HEK293 (cell line): ENCODE measurements around the gene CNPY1.

Source experiments
- CTCF ChIA-PET: fragments of 350-600 bp; formaldehyde crosslinking; extraction: SDS; loops from one replicate; lab custom pipeline; 2021; ENCODE audit warnings: antibody characterized with exemption; lab: Yijun Ruan, JAX
- POLR2A ChIA-PET: fragments of 300-600 bp; formaldehyde crosslinking; extraction: SDS; loops from one replicate; lab custom pipeline; 2020; ENCODE audit warnings: antibody characterized with exemption, inconsistent platforms; lab: Yijun Ruan, JAX
- H3K27ac ChIP-seq: fragments of 200-500 bp; sonication (Bioruptor generic); 2 replicates; pipeline ENCODE4 v1.5.1; 2014; ENCODE audit warnings: low read depth, low read length, control low read depth, inconsistent platforms; ENCODE audit errors: extremely low read depth
- H3K36me3 ChIP-seq, 2 experiments: fragments of 200-500 bp in 1 of 2; sonication (Bioruptor generic) in 1 of 2; 1 replicate in 1 of 2; 2 replicates in 1 of 2; pipeline ENCODE4 v1.5.1; 2014 to 2017; ENCODE audit warnings: inconsistent platforms in 2 of 2, low read length in 2 of 2; ENCODE audit not compliant: control insufficient read depth in 2 of 2, insufficient read depth in 1 of 2
- H3K4me1 ChIP-seq: fragments of 200-500 bp; sonication (Bioruptor generic); 2 replicates; pipeline ENCODE4 v1.5.1; 2014; ENCODE audit warnings: mild to moderate bottlenecking, low read length, inconsistent platforms; ENCODE audit not compliant: control insufficient read depth, insufficient read depth
- H3K4me3 ChIP-seq: 2 replicates; pipeline ENCODE4 v1.5.1; 2011; ENCODE audit warnings: low read depth, mild to moderate bottlenecking, control low read depth, low read length, moderate library complexity
- H3K9me3 ChIP-seq: fragments of 200-500 bp; sonication (Bioruptor generic); 2 replicates; pipeline ENCODE4 v1.5.1; 2014; ENCODE audit warnings: low read depth, low read length, inconsistent platforms; ENCODE audit not compliant: control insufficient read depth, insufficient read depth
- MEIS1 ChIP-seq: sonication (generic); formaldehyde crosslinking; IDR thresholded peaks from 2 replicates; pipeline ENCODE4 v1.8.1; 2022; ENCODE audit warnings: missing genetic modification reagents, mild to moderate bottlenecking, borderline replicate concordance
- MYNN ChIP-seq: fragments of 450-650 bp; formaldehyde crosslinking; IDR thresholded peaks from 2 replicates; pipeline ENCODE4 v1.5.1; 2016; ENCODE audit warnings: missing biosample characterization, missing genetic modification characterization, borderline replicate concordance
- OSR2 ChIP-seq: fragments of 450-650 bp; formaldehyde crosslinking; IDR thresholded peaks from 2 replicates; pipeline ENCODE4 v1.5.1; 2016; ENCODE audit warnings: missing biosample characterization, missing genetic modification characterization
- PATZ1 ChIP-seq: fragments of 450-650 bp; formaldehyde crosslinking; IDR thresholded peaks from 2 replicates; pipeline ENCODE4 v1.5.1; 2016; ENCODE audit warnings: missing biosample characterization, missing genetic modification characterization
- ZBTB7A ChIP-seq: fragments of 450-650 bp; formaldehyde crosslinking; IDR thresholded peaks from 2 replicates; pipeline ENCODE4 v1.5.1; 2016; ENCODE audit warnings: low read depth, missing biosample characterization, missing genetic modification characterization
- ZFP37 ChIP-seq: fragments of 450-650 bp; formaldehyde crosslinking; IDR thresholded peaks from 2 replicates; pipeline ENCODE4 v1.5.1; 2016; ENCODE audit warnings: missing biosample characterization, missing genetic modification characterization
- ZFP69B ChIP-seq: fragments of 450-650 bp; formaldehyde crosslinking; IDR thresholded peaks from 2 replicates; pipeline ENCODE4 v1.5.1; 2016; ENCODE audit warnings: missing biosample characterization, missing genetic modification characterization
- ZIC2 ChIP-seq: fragments of 450-650 bp; formaldehyde crosslinking; IDR thresholded peaks from 2 replicates; pipeline ENCODE4 v1.5.1; 2016; ENCODE audit warnings: missing biosample characterization, missing genetic modification characterization
- ZNF10 ChIP-seq: fragments of 450-650 bp; formaldehyde crosslinking; IDR thresholded peaks from 2 replicates; pipeline ENCODE4 v1.5.1; 2017; ENCODE audit warnings: missing biosample characterization, missing genetic modification characterization
- ZNF211 ChIP-seq: fragments of 450-650 bp; formaldehyde crosslinking; IDR thresholded peaks from 2 replicates; pipeline ENCODE4 v1.5.1; 2016; ENCODE audit warnings: low read depth, missing biosample characterization, missing genetic modification characterization
- ZNF221 ChIP-seq: fragments of 450-650 bp; formaldehyde crosslinking; IDR thresholded peaks from 2 replicates; pipeline ENCODE4 v1.5.1; 2017; ENCODE audit warnings: missing biosample characterization, missing genetic modification characterization, borderline replicate concordance
- ZNF23 ChIP-seq: fragments of 450-650 bp; formaldehyde crosslinking; IDR thresholded peaks from 2 replicates; pipeline ENCODE4 v1.5.1; 2016; ENCODE audit warnings: missing biosample characterization, missing genetic modification characterization, borderline replicate concordance
- ZNF280C ChIP-seq: fragments of 450-650 bp; formaldehyde crosslinking; IDR thresholded peaks from 2 replicates; pipeline ENCODE4 v1.5.1; 2016; ENCODE audit warnings: missing biosample characterization, missing genetic modification characterization
- ZNF341 ChIP-seq: fragments of 450-650 bp; formaldehyde crosslinking; IDR thresholded peaks from 2 replicates; pipeline ENCODE4; 2016; ENCODE audit warnings: low read depth, missing biosample characterization, missing genetic modification characterization
- ZNF426 ChIP-seq: fragments of 450-650 bp; formaldehyde crosslinking; IDR thresholded peaks from 2 replicates; pipeline ENCODE4 v1.5.1; 2017; ENCODE audit warnings: missing biosample characterization, missing genetic modification characterization, mild to moderate bottlenecking, inconsistent platforms, moderate library complexity
- ZNF514 ChIP-seq: fragments of 450-650 bp; formaldehyde crosslinking; IDR thresholded peaks from 2 replicates; pipeline ENCODE4 v1.5.1; 2016; ENCODE audit warnings: missing biosample characterization, missing genetic modification characterization
- ZNF521 ChIP-seq: fragments of 450-650 bp; formaldehyde crosslinking; IDR thresholded peaks from 2 replicates; pipeline ENCODE4 v1.5.1; 2017; ENCODE audit warnings: missing biosample characterization, mild to moderate bottlenecking, missing genetic modification characterization
- ZNF530 ChIP-seq: fragments of 450-650 bp; formaldehyde crosslinking; IDR thresholded peaks from 2 replicates; pipeline ENCODE4 v1.5.1; 2016; ENCODE audit warnings: low read depth, missing biosample characterization, missing genetic modification characterization
- ZNF621 ChIP-seq: fragments of 450-650 bp; formaldehyde crosslinking; IDR thresholded peaks from 2 replicates; pipeline ENCODE4 v1.5.1; 2017; ENCODE audit warnings: missing biosample characterization, missing genetic modification characterization
- ZNF776 ChIP-seq: fragments of 450-650 bp; formaldehyde crosslinking; IDR thresholded peaks from 2 replicates; pipeline ENCODE4 v1.5.0; 2017; ENCODE audit warnings: missing biosample characterization, missing genetic modification characterization, borderline replicate concordance
- ZSCAN30 ChIP-seq: fragments of 450-650 bp; IDR thresholded peaks from 2 replicates; pipeline ENCODE4 v1.5.1; 2018; ENCODE audit warnings: missing biosample characterization, mild to moderate bottlenecking, missing genetic modification characterization, moderate library complexity
- TF ChIP-seq, protein P1 (sequence below): fragments of 450-650 bp; formaldehyde crosslinking; conservative IDR thresholded peaks from 2 replicates; pipeline ENCODE4 v1.5.1; 2016; ENCODE audit warnings: low read depth, missing biosample characterization, missing genetic modification characterization

The CNPY1 gene

DNA sequence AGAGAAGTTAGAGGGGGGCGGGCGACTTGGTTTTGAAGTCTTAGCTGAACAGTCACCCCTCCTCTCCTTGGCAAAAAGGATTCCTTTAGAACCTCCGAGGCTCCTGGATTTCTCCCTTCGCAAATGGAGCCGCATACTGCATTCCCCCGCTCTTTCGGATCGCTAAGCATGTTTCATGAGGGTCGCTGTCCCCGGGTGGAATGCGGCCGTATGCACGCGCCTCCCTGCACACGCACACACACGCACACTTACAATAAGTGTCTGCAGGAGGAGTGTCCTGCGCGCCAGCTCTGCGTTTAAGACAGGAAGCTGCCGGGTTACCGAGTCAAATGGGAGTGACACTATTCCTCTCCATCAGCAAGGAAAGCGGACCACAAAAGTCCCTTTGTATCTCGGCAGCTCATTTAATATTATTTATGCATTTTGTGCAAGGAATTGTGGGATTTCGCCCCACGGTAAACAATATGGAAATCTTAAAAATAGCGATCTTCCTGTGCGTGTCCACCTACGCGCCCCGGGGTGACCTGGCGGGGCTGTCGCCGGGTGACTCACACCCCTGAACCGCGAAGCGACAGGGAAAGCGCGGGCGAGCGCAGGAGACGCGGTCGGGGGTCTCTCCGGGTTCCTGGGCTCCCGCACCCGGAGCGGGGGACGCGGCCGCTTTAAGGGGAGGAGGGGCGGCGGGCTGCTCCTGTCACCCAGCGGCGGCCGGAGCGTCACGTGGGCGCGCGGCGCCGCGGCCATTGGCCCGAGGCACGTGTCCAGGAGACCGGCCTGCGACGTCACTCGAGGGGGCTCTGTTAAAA lies 89.4 kb downstream of the CNPY1 start (continued):
- TF ChIP-seq MEIS1 (CRISPR knock-in tag) (no peak), ZSCAN30 (peak; percentile 99), ZNF280C (no peak), ZNF211 (tag by site-specific recombination) (no peak), ZFP37 (tag by site-specific recombination) (no peak; the same call in 1 of the 2 replicates), ZNF621 (tag by site-specific recombination) (no peak), ZFP69B (peak; percentile 100), PATZ1 (tag by site-specific recombination) (peak; percentile 76), ZNF521 (tag by site-specific recombination) (no peak)
- TF ChIP-seq, protein P1, sequence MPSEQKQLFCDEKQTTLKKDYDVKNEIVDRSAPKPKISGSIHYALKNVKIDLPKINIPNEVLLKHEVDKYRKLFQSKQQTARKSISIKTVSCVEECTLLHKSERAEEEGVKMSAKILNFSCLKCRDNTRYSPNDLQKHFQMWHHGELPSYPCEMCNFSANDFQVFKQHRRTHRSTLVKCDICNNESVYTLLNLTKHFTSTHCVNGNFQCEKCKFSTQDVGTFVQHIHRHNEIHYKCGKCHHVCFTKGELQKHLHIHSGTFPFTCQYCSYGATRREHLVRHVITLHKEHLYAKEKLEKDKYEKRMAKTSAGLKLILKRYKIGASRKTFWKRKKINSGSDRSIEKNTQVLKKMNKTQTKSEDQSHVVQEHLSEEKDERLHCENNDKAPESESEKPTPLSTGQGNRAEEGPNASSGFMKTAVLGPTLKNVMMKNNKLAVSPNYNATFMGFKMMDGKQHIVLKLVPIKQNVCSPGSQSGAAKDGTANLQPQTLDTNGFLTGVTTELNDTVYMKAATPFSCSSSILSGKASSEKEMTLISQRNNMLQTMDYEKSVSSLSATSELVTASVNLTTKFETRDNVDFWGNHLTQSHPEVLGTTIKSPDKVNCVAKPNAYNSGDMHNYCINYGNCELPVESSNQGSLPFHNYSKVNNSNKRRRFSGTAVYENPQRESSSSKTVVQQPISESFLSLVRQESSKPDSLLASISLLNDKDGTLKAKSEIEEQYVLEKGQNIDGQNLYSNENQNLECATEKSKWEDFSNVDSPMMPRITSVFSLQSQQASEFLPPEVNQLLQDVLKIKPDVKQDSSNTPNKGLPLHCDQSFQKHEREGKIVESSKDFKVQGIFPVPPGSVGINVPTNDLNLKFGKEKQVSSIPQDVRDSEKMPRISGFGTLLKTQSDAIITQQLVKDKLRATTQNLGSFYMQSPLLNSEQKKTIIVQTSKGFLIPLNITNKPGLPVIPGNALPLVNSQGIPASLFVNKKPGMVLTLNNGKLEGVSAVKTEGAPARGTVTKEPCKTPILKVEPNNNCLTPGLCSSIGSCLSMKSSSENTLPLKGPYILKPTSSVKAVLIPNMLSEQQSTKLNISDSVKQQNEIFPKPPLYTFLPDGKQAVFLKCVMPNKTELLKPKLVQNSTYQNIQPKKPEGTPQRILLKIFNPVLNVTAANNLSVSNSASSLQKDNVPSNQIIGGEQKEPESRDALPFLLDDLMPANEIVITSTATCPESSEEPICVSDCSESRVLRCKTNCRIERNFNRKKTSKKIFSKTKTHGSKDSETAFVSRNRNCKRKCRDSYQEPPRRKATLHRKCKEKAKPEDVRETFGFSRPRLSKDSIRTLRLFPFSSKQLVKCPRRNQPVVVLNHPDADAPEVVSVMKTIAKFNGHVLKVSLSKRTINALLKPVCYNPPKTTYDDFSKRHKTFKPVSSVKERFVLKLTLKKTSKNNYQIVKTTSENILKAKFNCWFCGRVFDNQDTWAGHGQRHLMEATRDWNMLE (tag by site-specific recombination) = no peak

DNA sequence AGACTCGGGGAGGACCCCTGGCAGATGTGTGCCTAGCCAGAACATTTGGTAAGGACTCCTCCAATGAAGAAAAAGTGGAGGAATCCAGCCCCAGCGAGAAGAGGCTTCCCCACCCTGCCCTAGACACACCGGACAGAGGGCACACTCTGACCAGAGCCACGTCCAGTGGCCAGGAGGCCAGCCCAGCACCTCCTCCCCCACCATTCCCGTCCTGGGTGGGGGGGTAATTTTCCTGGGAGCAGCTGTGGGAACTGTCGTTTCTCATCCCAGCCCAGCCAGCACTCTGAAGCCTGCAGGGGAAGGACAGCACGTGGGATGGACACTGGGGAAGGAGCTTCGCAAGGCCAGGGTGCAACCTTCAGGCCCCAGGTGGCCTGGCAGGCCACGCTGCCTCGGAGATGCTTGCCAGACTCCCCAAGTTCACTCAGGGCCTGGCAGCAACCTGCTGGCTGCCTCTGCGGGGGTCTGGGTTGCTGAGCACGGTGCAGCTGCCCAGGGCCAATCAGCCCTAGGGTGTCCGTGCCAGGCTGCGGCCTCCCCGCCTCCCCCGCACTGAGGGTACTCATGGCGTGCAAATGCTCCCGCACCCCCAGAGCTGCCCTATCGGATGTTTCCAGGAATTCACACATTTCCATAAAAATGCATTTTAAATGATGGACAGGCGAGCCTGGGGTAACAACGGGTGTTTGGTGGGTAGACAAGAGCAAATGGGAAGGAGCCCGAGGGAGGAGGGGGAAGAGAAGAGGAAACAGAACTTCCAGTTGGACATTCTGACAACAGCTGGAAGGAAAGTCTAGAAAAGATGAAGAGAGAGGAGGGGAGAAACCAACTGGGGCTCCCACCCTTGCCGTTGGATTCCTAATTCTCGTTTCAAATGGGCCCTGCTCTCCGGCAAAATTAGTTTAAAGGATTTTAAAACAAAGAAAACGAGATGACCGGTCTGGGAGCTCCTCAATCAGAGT lies 90.3 kb downstream of the CNPY1 start:
- peaks cover 5% of the 10 kb centered on the region; the same call in 1 of the 2 replicates for H3K4me1 ChIP-seq
- no peak overlapping the region for H3K4me3 ChIP-seq
- POLR2A ChIA-PET = interaction anchor here (0.5 to 1.0 kb wide), 2 partner anchors 11 to 118 kb away, joined by 3 to 5 read pairs; no protein-coding TSS in a partner anchor
- CTCF ChIA-PET = interaction anchor here (1.0 kb wide), 1 partner anchor 348 kb away, joined by 3 read pairs; no protein-coding TSS in a partner anchor
- H3K36me3 ChIP-seq = peaks cover 0 to 6% of the 10 kb centered on the region in 2 experiments; a peak in 1 of 3 replicates
- H3K9me3 ChIP-seq = no peaks in the 10 kb centered on the region
- H3K27ac ChIP-seq = no peak overlapping the region; the same call in 1 of the 2 replicates
- TF ChIP-seq ZNF776 (tag by site-specific recombination) (no peak), ZNF341 (tag by site-specific recombination) (peak; percentile 64), ZBTB7A (tag by site-specific recombination) (no peak), OSR2 (tag by site-specific recombination) (no peak), ZNF10 (tag by site-specific recombination) (no peak), ZNF514 (tag by site-specific recombination) (no peak), ZNF221 (no peak), ZNF530 (tag by site-specific recombination) (no peak), ZNF23 (tag by site-specific recombination) (no peak), ZIC2 (tag by site-specific recombination) (peak; percentile 24), MYNN (tag by site-specific recombination) (no peak), ZNF426 (tag by site-specific recombination) (no peak)
